CD4-positive, CD25-positive, alpha-beta regulatory T cell (primary cell): ENCODE measurements around the gene DOK7. TPM values are rescaled to one million over a fixed set of nuclear protein-coding genes. Genes with fewer than 3 reads are reported as not detected.

Experiments used
- ATAC-seq, 2 donors: fragments of 150-1000 bp; cut with Tn5 transposase; one replicate each; pipeline ENCODE4 v1.10.0; 2021; ENCODE audit warnings: low read depth in 2 of 2, moderate number of reproducible peaks in 2 of 2, moderate library complexity in 1 of 2
- DNase-seq, 3 donors: peaks; one replicate each; pipeline versions ENCODE4 v3.0.0 to v3.0.0-alpha.2; 2012 to 2022; ENCODE audit warnings: mixed read lengths in 1 of 3
- H3K27ac ChIP-seq: one replicate; pipeline ENCODE4 v1.7.0; 2013; ENCODE audit warnings: mild to moderate bottlenecking, low read length; ENCODE audit not compliant: insufficient read depth, poor library complexity, severe bottlenecking
- H3K27me3 ChIP-seq: one replicate; pipeline ENCODE4 v1.7.0; 2013; ENCODE audit warnings: low read length; ENCODE audit not compliant: control insufficient read depth, insufficient read depth
- H3K36me3 ChIP-seq: one replicate; pipeline ENCODE4 v1.7.0; 2013; ENCODE audit warnings: mild to moderate bottlenecking, low read length, moderate library complexity; ENCODE audit not compliant: control insufficient read depth, insufficient read depth
- H3K4me1 ChIP-seq: 2 replicates; pipeline ENCODE4 v1.7.0; 2013; ENCODE audit warnings: mild to moderate bottlenecking, low read length; ENCODE audit not compliant: insufficient read depth, control insufficient read depth, poor library complexity, severe bottlenecking
- H3K4me3 ChIP-seq: one replicate; pipeline ENCODE4 v1.7.0; 2013; ENCODE audit warnings: low read depth, mild to moderate bottlenecking, low read length, moderate library complexity
- H3K9me3 ChIP-seq, 2 experiments: 1 replicate in 1 of 2; 2 replicates in 1 of 2; pipeline ENCODE4 v1.7.0; 2013; ENCODE audit warnings: low read length in 2 of 2, mild to moderate bottlenecking in 1 of 2, moderate library complexity in 1 of 2; ENCODE audit not compliant: control insufficient read depth in 2 of 2
- H3K27ac Mint-ChIP-seq, 3 donors: one replicate each; pipeline ENCODE4 v1.8.0; 2020 to 2022; ENCODE audit warnings: mild to moderate bottlenecking in 3 of 3, mixed read lengths in 3 of 3, moderate library complexity in 2 of 3
- H3K27me3 Mint-ChIP-seq: one replicate; pipeline ENCODE4 v1.8.0; 2022; ENCODE audit warnings: mild to moderate bottlenecking, mixed read lengths
- H3K36me3 Mint-ChIP-seq: one replicate; pipeline ENCODE4 v1.8.0; 2020; ENCODE audit warnings: mixed read lengths
- H3K4me1 Mint-ChIP-seq, 4 donors: one replicate each; pipeline ENCODE4 v1.8.0; 2020 to 2022; ENCODE audit warnings: mixed read lengths in 4 of 4, mild to moderate bottlenecking in 1 of 4
- H3K4me3 Mint-ChIP-seq, 4 donors: one replicate each; pipeline ENCODE4 v1.8.0; 2020 to 2022; ENCODE audit warnings: mild to moderate bottlenecking in 4 of 4, mixed read lengths in 4 of 4, moderate library complexity in 3 of 4
- H3K9me3 Mint-ChIP-seq, 7 donors: one replicate each; pipeline ENCODE4 v1.8.0; 2020 to 2022; ENCODE audit warnings: mixed read lengths in 7 of 7, mild to moderate bottlenecking in 3 of 7, moderate library complexity in 2 of 7
- polyA plus RNA-seq, 4 donors: library from polyadenylated mRNA; unstranded; fragments of 300-500 nt; fragmentation: Illumina TruSeq; gene quantifications; one replicate each; pipeline ENCODE4 v1.2.3, GENCODE V29; 2021
- total RNA-seq: library from RNA; stranded (reverse); gene quantifications from one replicate; pipeline ENCODE4 v1.2.3, GENCODE V29; 2022

Gene DOK7
- total and polyA plus RNA-seq, 5 donors from 2014 or later, result 0.08 to 0.14 TPM; not detected in 3

GRCh38 chr4:3501126-3501824 is 38.2 kb downstream of the DOK7 start:
- peaks cover 18% of the 10 kb centered on the region for H3K36me3 ChIP-seq
- no peak overlapping the region for H3K27ac Mint-ChIP-seq
- H3K27me3 Mint-ChIP-seq, result no peaks in the 10 kb centered on the region
- no peak for DNase-seq
- peaks cover 5% of the 10 kb centered on the region for H3K36me3 Mint-ChIP-seq
- H3K27me3 ChIP-seq, result no peaks in the 10 kb centered on the region
- ATAC-seq, result no peak
- H3K9me3 ChIP-seq, result no peaks in the 10 kb centered on the region
- no peak overlapping the region for H3K4me3 Mint-ChIP-seq
- H3K27ac ChIP-seq, result no peak overlapping the region
- no peak overlapping the region for H3K4me3 ChIP-seq
- H3K9me3 Mint-ChIP-seq, result no peaks in the 10 kb centered on the region
- H3K4me1 ChIP-seq, result no peaks in the 10 kb centered on the region
- H3K4me1 Mint-ChIP-seq, result peaks cover 0 to 6% (median 2%) of the 10 kb centered on the region in 4 donors

GRCh38 chr4:3501825-3502425 is 38.8 kb downstream of the DOK7 start:
- no peaks in the 10 kb centered on the region for H3K9me3 Mint-ChIP-seq
- no peaks in the 10 kb centered on the region for H3K27me3 ChIP-seq
- no peak overlapping the region for H3K4me3 Mint-ChIP-seq
- no peaks in the 10 kb centered on the region for H3K4me1 ChIP-seq
- H3K36me3 Mint-ChIP-seq, result peaks cover 6% of the 10 kb centered on the region
- no peak overlapping the region for H3K4me3 ChIP-seq
- no peak overlapping the region for H3K27ac ChIP-seq
- no peak overlapping the region for H3K27ac Mint-ChIP-seq
- no peaks in the 10 kb centered on the region for H3K9me3 ChIP-seq
- H3K36me3 ChIP-seq, result peaks cover 23% of the 10 kb centered on the region
- peaks cover 0 to 9% (median 2%) of the 10 kb centered on the region in 4 donors for H3K4me1 Mint-ChIP-seq
- ATAC-seq (no peak), DNase-seq (no peak)
- H3K27me3 Mint-ChIP-seq, result no peaks in the 10 kb centered on the region

DNA sequence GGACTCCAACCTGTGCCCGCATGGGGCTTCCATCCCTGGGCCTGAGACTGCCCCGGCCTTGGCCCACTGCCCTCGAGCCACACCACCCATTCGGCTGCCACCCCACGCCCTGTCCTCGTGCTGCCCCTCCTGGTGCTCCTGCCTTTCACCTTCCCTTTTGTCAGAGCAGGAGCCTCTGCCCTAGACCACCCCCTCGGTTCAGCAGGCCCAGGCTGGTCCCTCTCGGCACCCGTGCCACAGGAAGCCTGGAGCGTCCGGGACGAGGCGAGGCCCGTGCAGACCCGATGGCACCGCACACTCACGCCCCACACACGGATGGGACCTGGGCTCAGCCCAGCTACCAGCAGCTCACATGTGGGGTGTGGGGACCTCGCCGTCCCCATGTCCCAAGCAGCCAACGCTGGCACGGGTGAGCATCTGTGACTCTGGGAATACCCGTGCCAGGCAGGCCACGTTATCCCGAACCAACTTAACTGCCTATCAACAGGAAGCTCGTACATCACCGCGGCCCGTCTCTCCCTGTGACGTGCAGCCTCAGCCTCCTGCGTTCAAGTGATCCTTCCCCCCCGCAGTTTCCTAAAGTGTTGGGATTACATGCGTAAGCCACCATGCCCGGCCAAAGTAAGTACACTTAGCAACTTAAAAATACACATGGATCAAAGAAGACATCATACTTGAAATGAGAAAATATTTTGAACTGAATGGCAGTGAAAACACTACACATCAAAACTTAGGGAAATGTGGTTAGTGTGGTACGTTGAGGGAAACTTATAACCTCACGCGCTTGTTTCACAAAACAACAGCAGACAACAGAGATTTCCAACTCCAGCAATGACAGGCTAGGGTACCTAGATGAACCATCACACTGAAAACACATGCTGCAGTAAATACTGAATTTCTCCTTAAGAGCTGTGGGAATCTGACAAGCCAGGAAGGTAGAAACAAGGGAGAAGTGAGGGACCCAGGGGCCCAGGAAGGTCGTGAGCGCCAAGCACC is 40.1 kb downstream of the DOK7 start:
- Histone ChIP-seq H3K4me3 (no peak overlapping the region), H3K27ac (no peak overlapping the region), H3K9me3 (no peaks in the 10 kb centered on the region), H3K4me1 (no peaks in the 10 kb centered on the region), H3K27me3 (no peaks in the 10 kb centered on the region), H3K36me3 (peaks cover 28% of the 10 kb centered on the region)
- H3K4me3 Mint-ChIP-seq, result no peak overlapping the region
- no peak for ATAC-seq
- peak overlapping the region in 1 of 3 donors; percentile 22 for H3K27ac Mint-ChIP-seq
- DNase-seq, result no peak
- H3K4me1 Mint-ChIP-seq, result peaks cover 0 to 12% (median 7%) of the 10 kb centered on the region in 4 donors
- H3K36me3 Mint-ChIP-seq, result peaks cover 17% of the 10 kb centered on the region
- H3K9me3 Mint-ChIP-seq, result no peaks in the 10 kb centered on the region
- no peaks in the 10 kb centered on the region for H3K27me3 Mint-ChIP-seq

GRCh38 chr4:3505231-3505630 is 42.1 kb downstream of the DOK7 start:
- no peak overlapping the region for H3K27ac ChIP-seq
- no peaks in the 10 kb centered on the region for H3K4me1 ChIP-seq
- no peak for ATAC-seq
- Mint-ChIP-seq H3K27me3 (no peaks in the 10 kb centered on the region), H3K36me3 (peaks cover 29% of the 10 kb centered on the region), H3K4me1 (peaks cover 0 to 14% (median 8%) of the 10 kb centered on the region in 4 donors), H3K4me3 (no peak overlapping the region), H3K27ac (no peak overlapping the region), H3K9me3 (no peaks in the 10 kb centered on the region)
- no peaks in the 10 kb centered on the region for H3K9me3 ChIP-seq
- no peaks in the 10 kb centered on the region for H3K27me3 ChIP-seq
- H3K36me3 ChIP-seq, result peaks cover 45% of the 10 kb centered on the region
- H3K4me3 ChIP-seq, result no peak overlapping the region
- no peak for DNase-seq

- DNase-seq (no peak), ATAC-seq (no peak)
- Histone ChIP-seq H3K27me3 (no peaks in the 10 kb centered on the region), H3K4me3 (no peak overlapping the region), H3K27ac (no peak overlapping the region), H3K9me3 (no peaks in the 10 kb centered on the region), H3K4me1 (no peaks in the 10 kb centered on the region), H3K36me3 (peaks cover 58% of the 10 kb centered on the region)
- Mint-ChIP-seq H3K4me3 (no peak overlapping the region), H3K4me1 (peaks cover 0 to 11% (median 7%) of the 10 kb centered on the region in 4 donors), H3K27me3 (no peaks in the 10 kb centered on the region), H3K27ac (no peak overlapping the region), H3K9me3 (peaks cover 0 to 4% (median 0%) of the 10 kb centered on the region in 7 donors), H3K36me3 (peaks cover 52% of the 10 kb centered on the region)
Measured at GRCh38 chr4:3508542-3508941, 45.4 kb downstream of the DOK7 start.

- Mint-ChIP-seq H3K27me3 (no peaks in the 10 kb centered on the region), H3K36me3 (peaks cover 58% of the 10 kb centered on the region)
- no peaks in the 10 kb centered on the region for H3K27me3 ChIP-seq
Measured at GRCh38 chr4:3510481-3510880, 47.4 kb downstream of the DOK7 start.

GRCh38 chr4:3511187-3511586 is 48.1 kb downstream of the DOK7 start:
- Histone ChIP-seq H3K4me3 (no peak overlapping the region), H3K27me3 (no peaks in the 10 kb centered on the region), H3K4me1 (no peaks in the 10 kb centered on the region), H3K9me3 (no peaks in the 10 kb centered on the region), H3K27ac (no peak overlapping the region), H3K36me3 (peaks cover 71% of the 10 kb centered on the region)
- Mint-ChIP-seq H3K4me1 (peaks cover 0 to 7% (median 6%) of the 10 kb centered on the region in 4 donors), H3K27me3 (no peaks in the 10 kb centered on the region), H3K9me3 (peaks cover 0 to 6% (median 0%) of the 10 kb centered on the region in 7 donors), H3K4me3 (no peak overlapping the region), H3K36me3 (peaks cover 62% of the 10 kb centered on the region), H3K27ac (no peak overlapping the region)
- DNase-seq, result no peak
- ATAC-seq, result no peak

More at GRCh38 chr4:3510481-3510880, 47.4 kb downstream of the DOK7 start:
- ATAC-seq, result no peak
- peak overlapping the region in 1 of 3 donors; percentile 95 for H3K27ac Mint-ChIP-seq
- Histone ChIP-seq H3K36me3 (peaks cover 70% of the 10 kb centered on the region), H3K4me3 (no peak overlapping the region), H3K4me1 (no peaks in the 10 kb centered on the region), H3K9me3 (no peaks in the 10 kb centered on the region), H3K27ac (no peak overlapping the region)
- H3K9me3 Mint-ChIP-seq, result peaks cover 0 to 6% (median 0%) of the 10 kb centered on the region in 7 donors
- no peak for DNase-seq
- H3K4me3 Mint-ChIP-seq, result no peak overlapping the region
- H3K4me1 Mint-ChIP-seq, result peaks cover 0 to 7% (median 6%) of the 10 kb centered on the region in 4 donors
